A673 (cell line): ENCODE data around the gene RNU6-9. TPM values are rescaled to one million over a fixed set of nuclear protein-coding genes. Genes with fewer than 3 reads are reported as not detected.
A peak's percentile ranks its signal among the peaks of the same experiment; 100 is the strongest.

Source experiments
- BruUV-seq: library from RNA; stranded (reverse); fragments of 400-500 nt; replicated peaks from 2 replicates; lab custom pipeline; 2021; lab: Mats Ljungman, UMichigan
- CTCF ChIA-PET: fragments of 300-600 bp; sonication (Branson Sonifier 250); formaldehyde crosslinking; loops from one replicate; lab custom pipeline; 2022; ENCODE audit warnings: antibody characterized with exemption; lab: Charles Lee
- POLR2A ChIA-PET: fragments of 300-600 bp; sonication (Branson Sonifier 250); formaldehyde crosslinking; loops from one replicate; lab custom pipeline; 2022; ENCODE audit warnings: antibody characterized with exemption; ENCODE audit not compliant: low non-redundant PET; lab: Charles Lee
- DNase-seq: peaks from one replicate; pipeline ENCODE4 v3.0.0-alpha.2; 2015; ENCODE audit warnings: low spot score
- H3K27ac ChIP-seq: fragments of 200-600 bp; sonication (generic); 2 replicates; pipeline ENCODE4 v1.5.1; 2016; ENCODE audit warnings: mixed run types, low read depth, mild to moderate bottlenecking, mixed read lengths, antibody characterized with exemption, low read length; ENCODE audit not compliant: poor library complexity, severe bottlenecking
- H3K27me3 ChIP-seq: fragments of 200-600 bp; sonication (generic); replicated peaks from 2 replicates; pipeline ENCODE4 v1.6.1; 2017; ENCODE audit warnings: mixed run types, low read depth, mild to moderate bottlenecking, mixed read lengths, antibody characterized with exemption, low read length; ENCODE audit not compliant: insufficient read depth, poor library complexity
- H3K36me3 ChIP-seq: fragments of 200-600 bp; sonication (generic); 2 replicates; pipeline ENCODE4 v1.6.1; 2016; ENCODE audit warnings: mixed run types, mild to moderate bottlenecking, mixed read lengths, antibody characterized with exemption, low read length; ENCODE audit not compliant: insufficient read depth, poor library complexity, severe bottlenecking
- H3K4me1 ChIP-seq: fragments of 200-600 bp; sonication (generic); 2 replicates; pipeline ENCODE4 v1.6.1; 2017; ENCODE audit warnings: mixed run types, mild to moderate bottlenecking, mixed read lengths, antibody characterized with exemption, low read length; ENCODE audit not compliant: insufficient read depth, poor library complexity, severe bottlenecking
- H3K4me3 ChIP-seq: fragments of 200-600 bp; sonication (generic); 2 replicates; pipeline ENCODE4 v1.5.1; 2016; ENCODE audit warnings: low read depth, mixed run types, mild to moderate bottlenecking, mixed read lengths, low read length; ENCODE audit not compliant: poor library complexity, severe bottlenecking
- H3K9me3 ChIP-seq: fragments of 200-600 bp; sonication (generic); 2 replicates; pipeline ENCODE4 v1.6.1; 2016; ENCODE audit warnings: mixed run types, low read depth, mild to moderate bottlenecking, mixed read lengths, antibody characterized with exemption, low read length; ENCODE audit not compliant: poor library complexity, severe bottlenecking
- CTCF ChIP-seq: fragments of 300-800, 200-600 bp; sonication (generic); conservative IDR thresholded peaks from 2 replicates; pipeline ENCODE4 v1.5.1; 2017; ENCODE audit warnings: low read depth, mild to moderate bottlenecking, antibody characterized with exemption, low read length, moderate library complexity, mixed read lengths
- EZH2 ChIP-seq: fragments of 200-600 bp; sonication (generic); IDR thresholded peaks from 2 replicates; pipeline ENCODE4 v1.6.1; 2017; ENCODE audit warnings: borderline replicate concordance, low read depth, mild to moderate bottlenecking, mixed read lengths, antibody characterized with exemption, low read length; ENCODE audit not compliant: poor library complexity, severe bottlenecking
- intact Hi-C: fragments of 100-400 bp; cut with micrococcal nuclease; formaldehyde crosslinking; loops from one replicate; pipeline ENCODE4 v1.10.0; 2022; ENCODE audit not compliant: unreplicated experiment
- total RNA-seq: library from RNA; stranded (reverse); gene quantifications from 2 replicates; pipeline ENCODE4 v1.2.3, GENCODE V29; 2021

RNU6-9 gene
- total RNA-seq, 1 experiment from 2014 or later = not detected

- Histone ChIP-seq H3K36me3 (peaks cover 26% of the 10 kb centered on the region), H3K4me1 (peaks cover 62% of the 10 kb centered on the region), H3K27me3 (no peaks in the 10 kb centered on the region), H3K4me3 (no peak overlapping the region), H3K27ac (peak overlapping the region; percentile 28), H3K9me3 (no peaks in the 10 kb centered on the region)
- intact Hi-C loops = loop anchor here (10.0 kb wide), 1 partner anchor 377 kb away; the partner anchor contains the start of genes ATP5F1D and MIDN
- ChIA-PET CTCF (interaction anchor here (0.7 kb wide), 1 partner anchor 134 kb away, joined by 3 read pairs; no protein-coding TSS in a partner anchor), POLR2A (interaction anchor here (0.6 to 0.7 kb wide), 2 partner anchors 48 to 120 kb away, joined by 8 to 9 read pairs; no protein-coding TSS in a partner anchor)
- no TSS peak for BruUV-seq
- TF ChIP-seq CTCF = no peak
- TF ChIP-seq EZH2 = no peak
- peak; percentile 89 for DNase-seq
Measured at GRCh38 chr19:867301-867793, 25.9 kb upstream of the RNU6-9 start.

GRCh38 chr19:867855-868457, 25.3 kb upstream of the RNU6-9 start:
- H3K27me3 ChIP-seq = no peaks in the 10 kb centered on the region
- peaks cover 26% of the 10 kb centered on the region for H3K36me3 ChIP-seq
- no peak for DNase-seq
- no peak overlapping the region for H3K4me3 ChIP-seq
- POLR2A ChIA-PET = no interaction called here
- TF ChIP-seq CTCF (no peak), EZH2 (no peak)
- H3K9me3 ChIP-seq = no peaks in the 10 kb centered on the region
- intact Hi-C loops = loop anchor here (10.0 kb wide), 1 partner anchor 377 kb away; the partner anchor contains the start of genes ATP5F1D and MIDN
- peaks cover 61% of the 10 kb centered on the region for H3K4me1 ChIP-seq
- CTCF ChIA-PET = no interaction called here
- no TSS peak for BruUV-seq
- H3K27ac ChIP-seq = peak overlapping the region; percentile 37

GRCh38 chr19:868458-869244, 24.6 kb upstream of the RNU6-9 start:
- ChIA-PET CTCF (no interaction called here), POLR2A (no interaction called here)
- Histone ChIP-seq H3K36me3 (peaks cover 26% of the 10 kb centered on the region), H3K27ac (peak overlapping the region; percentile 67), H3K9me3 (no peaks in the 10 kb centered on the region), H3K4me3 (no peak overlapping the region), H3K4me1 (peaks cover 60% of the 10 kb centered on the region), H3K27me3 (no peaks in the 10 kb centered on the region)
- TF ChIP-seq EZH2 = no peak
- TF ChIP-seq CTCF = no peak
- no TSS peak for BruUV-seq
- intact Hi-C loops = loop anchor here (10.0 kb wide), 1 partner anchor 376 kb away; the partner anchor contains the start of genes ATP5F1D and MIDN
- DNase-seq = no peak
